IMR-90 (cell line): ENCODE data around the gene MLYCD. TPM values are rescaled to one million over a fixed set of nuclear protein-coding genes. Genes with fewer than 3 reads are reported as not detected.

ENCODE experiments used
- ATAC-seq: fragments of 200-7000 bp; cut with Tn5 transposase; 2 replicates; pipeline ENCODE4 v1.9.1; 2020; ENCODE audit warnings: low read depth, mild to moderate bottlenecking, moderate library complexity
- BruUV-seq: library from RNA; stranded (reverse); fragments of 400-500 nt; replicated peaks from 2 replicates; lab custom pipeline; 2021; lab: Mats Ljungman, UMichigan
- CTCF ChIA-PET: fragments of 300-600 bp; formaldehyde crosslinking; extraction: SDS; loops from one replicate; lab custom pipeline; 2021; ENCODE audit warnings: antibody characterized with exemption; lab: Yijun Ruan, JAX
- POLR2A ChIA-PET: fragments of 300-600 bp; sonication (Branson Sonifier 250); formaldehyde crosslinking; loops from one replicate; lab custom pipeline; 2022; ENCODE audit warnings: antibody characterized with exemption; ENCODE audit not compliant: unreplicated experiment; lab: Charles Lee
- DNase-seq: peaks from one replicate; pipeline ENCODE4 v3.0.0; 2013
- H2AFZ ChIP-seq: replicated peaks from 2 replicates; pipeline ENCODE3; 2013; ENCODE audit warnings: low read length, mild to moderate bottlenecking; ENCODE audit not compliant: poor library complexity
- H2AK5ac ChIP-seq: 2 replicates; pipeline ENCODE4 v1.6.1; 2013; ENCODE audit warnings: low read depth, low read length, inconsistent platforms
- H2AK9ac ChIP-seq: replicated peaks from 2 replicates; pipeline ENCODE3; 2013; ENCODE audit warnings: mild to moderate bottlenecking, low read depth, low read length, moderate library complexity; ENCODE audit not compliant: poor library complexity
- H2BK120ac ChIP-seq: 2 replicates; pipeline ENCODE4 v1.6.1; 2013; ENCODE audit warnings: low read depth, low read length, inconsistent platforms
- H2BK15ac ChIP-seq: 3 replicates; pipeline ENCODE4 v1.6.1; 2013; ENCODE audit warnings: low read depth, low read length, inconsistent platforms
- H2BK20ac ChIP-seq: 2 replicates; pipeline ENCODE4 v1.6.1; 2013; ENCODE audit warnings: low read depth, mild to moderate bottlenecking, inconsistent platforms, low read length, moderate library complexity
- H2BK5ac ChIP-seq: 2 replicates; pipeline ENCODE4 v1.6.1; 2013; ENCODE audit warnings: mild to moderate bottlenecking, low read depth, low read length, inconsistent platforms; ENCODE audit not compliant: poor library complexity, severe bottlenecking
- H3K14ac ChIP-seq: replicated peaks from 2 replicates; pipeline ENCODE4 v1.6.1; 2013; ENCODE audit warnings: low read depth, low read length, inconsistent platforms
- H3K18ac ChIP-seq: 2 replicates; pipeline ENCODE4 v1.6.1; 2013; ENCODE audit warnings: low read depth, low read length, control low read depth
- H3K23ac ChIP-seq: 2 replicates; pipeline ENCODE4 v1.6.1; 2013; ENCODE audit warnings: low read depth, low read length, inconsistent platforms
- H3K27ac ChIP-seq: 2 replicates; pipeline ENCODE4 v1.5.1; 2013; ENCODE audit warnings: mild to moderate bottlenecking, control low read depth, low read length; ENCODE audit not compliant: insufficient read depth
- H3K27me3 ChIP-seq: 2 replicates; pipeline ENCODE4 v1.6.1; 2013; ENCODE audit warnings: low read length; ENCODE audit not compliant: control insufficient read depth, insufficient read depth
- H3K36me3 ChIP-seq: 2 replicates; pipeline ENCODE4 v1.6.1; 2013; ENCODE audit warnings: low read length, mixed read lengths; ENCODE audit not compliant: control insufficient read depth, insufficient read depth
- H3K4ac ChIP-seq: 2 replicates; pipeline ENCODE4 v1.6.1; 2013; ENCODE audit warnings: low read depth, low read length, inconsistent platforms
- H3K4me1 ChIP-seq: 2 replicates; pipeline ENCODE4 v1.6.1; 2013; ENCODE audit warnings: low read length, mixed read lengths; ENCODE audit not compliant: control insufficient read depth, insufficient read depth
- H3K4me2 ChIP-seq: 2 replicates; pipeline ENCODE4 v1.6.1; 2013; ENCODE audit warnings: low read depth, mild to moderate bottlenecking, control low read depth, low read length, moderate library complexity
- H3K4me3 ChIP-seq: 2 replicates; pipeline ENCODE4 v1.5.1; 2013; ENCODE audit warnings: low read depth, mild to moderate bottlenecking, control low read depth, low read length, moderate library complexity; ENCODE audit not compliant: insufficient read depth
- H3K56ac ChIP-seq: 2 replicates; pipeline ENCODE4 v1.6.1; 2013; ENCODE audit warnings: low read length, inconsistent platforms; ENCODE audit not compliant: insufficient read depth; ENCODE audit errors: extremely low read depth
- H3K79me1 ChIP-seq, 2 experiments: 2 replicates each; pipeline ENCODE4 v1.6.1; 2013; ENCODE audit warnings: low read length in 2 of 2, inconsistent platforms in 1 of 2, low read depth in 1 of 2
- H3K9ac ChIP-seq: 2 replicates; pipeline ENCODE4 v1.6.1; 2013; ENCODE audit warnings: low read depth, low read length, control low read depth
- H3K9me1 ChIP-seq: 2 replicates; pipeline ENCODE4 v1.6.1; 2013; ENCODE audit warnings: low read length, inconsistent platforms; ENCODE audit not compliant: insufficient read depth
- H3K9me3 ChIP-seq: 2 replicates; pipeline ENCODE4 v1.6.1; 2013; ENCODE audit warnings: low read length; ENCODE audit not compliant: control insufficient read depth, insufficient read depth
- H4K20me1 ChIP-seq: 2 replicates; pipeline ENCODE4 v1.6.1; 2013; ENCODE audit warnings: low read length, inconsistent platforms; ENCODE audit not compliant: insufficient read depth
- H4K5ac ChIP-seq: 2 replicates; pipeline ENCODE4 v1.6.1; 2013; ENCODE audit warnings: mild to moderate bottlenecking, low read depth, low read length, control low read depth
- H4K8ac ChIP-seq, 2 experiments: 2 replicates each; pipeline ENCODE4 v1.6.1; 2013; ENCODE audit warnings: low read depth in 2 of 2, low read length in 2 of 2, control low read depth in 1 of 2, inconsistent platforms in 1 of 2
- H4K91ac ChIP-seq: 2 replicates; pipeline ENCODE4 v1.6.1; 2013; ENCODE audit warnings: low read depth, low read length, inconsistent platforms; ENCODE audit not compliant: insufficient read depth
- BHLHE40 ChIP-seq: fragments of 150-350 bp; IDR thresholded peaks from 2 replicates; pipeline ENCODE4 v1.6.1; 2016; ENCODE audit warnings: mild to moderate bottlenecking, low read depth, low read length
- CEBPB ChIP-seq: IDR thresholded peaks from 2 replicates; pipeline ENCODE4 v1.6.1; 2012; ENCODE audit warnings: low read depth, low read length, improper control_type of control experiment
- CHD1 ChIP-seq: IDR thresholded peaks from 2 replicates; pipeline ENCODE4 v1.6.1; 2012; ENCODE audit warnings: low read depth, low read length, improper control_type of control experiment
- FOS ChIP-seq: fragments of 150-350 bp; IDR thresholded peaks from 2 replicates; pipeline ENCODE4 v1.6.1; 2016; ENCODE audit warnings: low read depth, low read length
- MAFK ChIP-seq: IDR thresholded peaks from 2 replicates; pipeline ENCODE4 v1.6.1; 2012; ENCODE audit warnings: low read depth, low read length, improper control_type of control experiment
- MAZ ChIP-seq: IDR thresholded peaks from 2 replicates; pipeline ENCODE4 v1.6.1; 2012; ENCODE audit warnings: low read depth, mild to moderate bottlenecking, low read length, improper control_type of control experiment, moderate library complexity, borderline replicate concordance
- MXI1 ChIP-seq: IDR thresholded peaks from 2 replicates; pipeline ENCODE4 v1.6.1; 2012; ENCODE audit warnings: low read depth, mild to moderate bottlenecking, low read length, moderate library complexity, borderline replicate concordance
- NFE2L2 ChIP-seq: fragments of 150-350 bp; IDR thresholded peaks from 2 replicates; pipeline ENCODE4 v1.6.1; 2016; ENCODE audit warnings: low read depth, mild to moderate bottlenecking, low read length
- POLR2A ChIP-seq: IDR thresholded peaks from 2 replicates; pipeline ENCODE4 v1.6.1; 2012; ENCODE audit warnings: mild to moderate bottlenecking, low read depth, low read length
- RAD21 ChIP-seq: IDR thresholded peaks from 2 replicates; pipeline ENCODE4 v1.6.1; 2012; ENCODE audit warnings: low read length, improper control_type of control experiment
- RCOR1 ChIP-seq: IDR thresholded peaks from 2 replicates; pipeline ENCODE4 v1.6.1; 2012; ENCODE audit warnings: mild to moderate bottlenecking, low read length, improper control_type of control experiment; ENCODE audit not compliant: insufficient replicate concordance
- RFX5 ChIP-seq: IDR thresholded peaks from 2 replicates; pipeline ENCODE4 v1.8.0; 2012; ENCODE audit warnings: low read depth, mild to moderate bottlenecking, low read length, moderate library complexity
- SMC3 ChIP-seq: fragments of 150-350 bp; IDR thresholded peaks from 2 replicates; pipeline ENCODE4 v1.6.1; 2016; ENCODE audit warnings: low read depth, mild to moderate bottlenecking, antibody characterized with exemption, low read length, moderate library complexity
- WGBS, 2 experiments: methylation state at CpG; one replicate each; pipeline versions ENCODE4 v1.1.5 to v1.1.7; 2013; ENCODE audit warnings: missing lambda C conversion rate in 2 of 2; ENCODE audit not compliant: insufficient read length in 1 of 2; ENCODE audit errors: extremely low coverage in 2 of 2; 5-methylcytosine and 5-hydroxymethylcytosine counted together
- dilution Hi-C: fragments of 300-500 bp; cut with HindIII; formaldehyde crosslinking; loops from one replicate; pipeline ENCODE4 v1.14.3; 2018; ENCODE audit warnings: low sequenced_read_pairs; ENCODE audit not compliant: unreplicated experiment
- in situ Hi-C: fragments of 300-500 bp; cut with MboI; formaldehyde crosslinking; loops from 3 replicates; pipeline ENCODE4 v1.14.3; 2019; ENCODE audit warnings: low sequenced_read_pairs, inconsistent platforms, mixed read lengths
- intact Hi-C: fragments of 100-400 bp; cut with micrococcal nuclease; formaldehyde crosslinking; loops from 2 replicates; pipeline ENCODE4 v1.10.0; 2022
- polyA plus RNA-seq, 3 experiments: library from polyadenylated mRNA; depleted of rRNA; stranded (reverse); fragments of >200 nt; gene quantifications; 2 replicates each; pipeline ENCODE4 v1.2.3, GENCODE V29; 2012; ENCODE audit warnings: low replicate concordance in 1 of 3
- total RNA-seq: library from RNA; depleted of rRNA; stranded (reverse); fragments of >200 nt; gene quantifications from 2 replicates; pipeline ENCODE4 v1.2.3, GENCODE V29; 2012
- TF ChIP-seq, protein P1 (sequence below): conservative IDR thresholded peaks from 2 replicates; pipeline ENCODE4 v1.5.1; 2012; ENCODE audit warnings: mild to moderate bottlenecking, low read depth, low read length, improper control_type of control experiment
- TF ChIP-seq, protein P2 (sequence below): fragments of 150-350 bp; IDR thresholded peaks from 2 replicates; pipeline ENCODE4 v1.6.1; 2016; ENCODE audit warnings: low read depth, mild to moderate bottlenecking, low read length, moderate library complexity, borderline replicate concordance
- TF ChIP-seq, protein P3 (sequence below): fragments of 150-350 bp; IDR thresholded peaks from 2 replicates; pipeline ENCODE4 v1.6.1; 2017; ENCODE audit warnings: mild to moderate bottlenecking, antibody characterized with exemption, low read length, low read depth

MLYCD gene
- total and polyA plus RNA-seq, 2 of the 4 experiments (the other 2 are of a cell fraction), result 1.9 to 2.7 TPM

DNA sequence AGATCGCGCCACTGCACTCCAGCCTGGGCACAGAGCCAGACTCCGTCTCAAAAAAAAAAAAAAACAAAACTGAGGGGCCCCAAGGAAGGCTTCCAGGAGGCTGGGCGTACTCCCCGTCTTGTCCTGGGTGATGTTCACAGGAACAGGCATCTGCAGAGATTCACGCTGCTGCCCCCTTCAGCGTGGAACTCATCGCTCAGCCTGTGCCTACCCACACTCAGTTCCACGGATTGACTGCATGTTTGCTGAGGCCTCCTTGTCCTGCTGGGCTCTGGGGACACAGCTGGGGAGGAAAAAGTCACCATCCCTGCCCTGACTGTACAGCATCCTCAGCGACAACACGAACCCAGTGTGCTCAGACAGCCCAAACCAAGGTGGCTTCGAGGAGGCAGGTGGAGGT lies 41.2 kb downstream of the MLYCD start:
- no peak overlapping the region for H2BK15ac ChIP-seq
- H3K9me3 ChIP-seq, result no peaks in the 10 kb centered on the region
- H2BK20ac ChIP-seq, result no peak overlapping the region
- no peak overlapping the region for H4K91ac ChIP-seq
- H2BK5ac ChIP-seq, result no peak overlapping the region
- ATAC-seq, result no peak
- H3K18ac ChIP-seq, result no peak overlapping the region
- no peak overlapping the region for H4K5ac ChIP-seq
- H2AK9ac ChIP-seq, result no peak overlapping the region
- no peak for DNase-seq
- no peak overlapping the region for H4K8ac ChIP-seq
- ChIA-PET POLR2A (no interaction called here), CTCF (no interaction called here)
- H3K9me1 ChIP-seq, result no peaks in the 10 kb centered on the region; the same call in 1 of the 2 replicates
- no peak overlapping the region for H3K4me3 ChIP-seq
- no peaks in the 10 kb centered on the region for H3K36me3 ChIP-seq
- H2BK120ac ChIP-seq, result no peak overlapping the region
- H2AK5ac ChIP-seq, result no peak overlapping the region
- intact Hi-C loops (no loop called here), dilution Hi-C loops (no loop called here), in situ Hi-C loops (no loop called here)
- TF ChIP-seq FOS (no peak), RAD21 (no peak), CHD1 (no peak), MXI1 (no peak), CEBPB (no peak), MAFK (no peak), POLR2A (no peak), RCOR1 (no peak), BHLHE40 (no peak), NFE2L2 (no peak), MAZ (no peak), RFX5 (no peak), SMC3 (no peak)
- TF ChIP-seq, protein P1, sequence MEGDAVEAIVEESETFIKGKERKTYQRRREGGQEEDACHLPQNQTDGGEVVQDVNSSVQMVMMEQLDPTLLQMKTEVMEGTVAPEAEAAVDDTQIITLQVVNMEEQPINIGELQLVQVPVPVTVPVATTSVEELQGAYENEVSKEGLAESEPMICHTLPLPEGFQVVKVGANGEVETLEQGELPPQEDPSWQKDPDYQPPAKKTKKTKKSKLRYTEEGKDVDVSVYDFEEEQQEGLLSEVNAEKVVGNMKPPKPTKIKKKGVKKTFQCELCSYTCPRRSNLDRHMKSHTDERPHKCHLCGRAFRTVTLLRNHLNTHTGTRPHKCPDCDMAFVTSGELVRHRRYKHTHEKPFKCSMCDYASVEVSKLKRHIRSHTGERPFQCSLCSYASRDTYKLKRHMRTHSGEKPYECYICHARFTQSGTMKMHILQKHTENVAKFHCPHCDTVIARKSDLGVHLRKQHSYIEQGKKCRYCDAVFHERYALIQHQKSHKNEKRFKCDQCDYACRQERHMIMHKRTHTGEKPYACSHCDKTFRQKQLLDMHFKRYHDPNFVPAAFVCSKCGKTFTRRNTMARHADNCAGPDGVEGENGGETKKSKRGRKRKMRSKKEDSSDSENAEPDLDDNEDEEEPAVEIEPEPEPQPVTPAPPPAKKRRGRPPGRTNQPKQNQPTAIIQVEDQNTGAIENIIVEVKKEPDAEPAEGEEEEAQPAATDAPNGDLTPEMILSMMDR, result no peak
- TF ChIP-seq, protein P2, sequence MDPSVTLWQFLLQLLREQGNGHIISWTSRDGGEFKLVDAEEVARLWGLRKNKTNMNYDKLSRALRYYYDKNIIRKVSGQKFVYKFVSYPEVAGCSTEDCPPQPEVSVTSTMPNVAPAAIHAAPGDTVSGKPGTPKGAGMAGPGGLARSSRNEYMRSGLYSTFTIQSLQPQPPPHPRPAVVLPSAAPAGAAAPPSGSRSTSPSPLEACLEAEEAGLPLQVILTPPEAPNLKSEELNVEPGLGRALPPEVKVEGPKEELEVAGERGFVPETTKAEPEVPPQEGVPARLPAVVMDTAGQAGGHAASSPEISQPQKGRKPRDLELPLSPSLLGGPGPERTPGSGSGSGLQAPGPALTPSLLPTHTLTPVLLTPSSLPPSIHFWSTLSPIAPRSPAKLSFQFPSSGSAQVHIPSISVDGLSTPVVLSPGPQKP, result no peak
- TF ChIP-seq, protein P3, sequence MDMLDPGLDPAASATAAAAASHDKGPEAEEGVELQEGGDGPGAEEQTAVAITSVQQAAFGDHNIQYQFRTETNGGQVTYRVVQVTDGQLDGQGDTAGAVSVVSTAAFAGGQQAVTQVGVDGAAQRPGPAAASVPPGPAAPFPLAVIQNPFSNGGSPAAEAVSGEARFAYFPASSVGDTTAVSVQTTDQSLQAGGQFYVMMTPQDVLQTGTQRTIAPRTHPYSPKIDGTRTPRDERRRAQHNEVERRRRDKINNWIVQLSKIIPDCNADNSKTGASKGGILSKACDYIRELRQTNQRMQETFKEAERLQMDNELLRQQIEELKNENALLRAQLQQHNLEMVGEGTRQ, result no peak
- no peak overlapping the region; the same call in 1 of the 2 replicates for H3K4ac ChIP-seq
- H3K56ac ChIP-seq, result no peak overlapping the region
- no peaks in the 10 kb centered on the region for H4K20me1 ChIP-seq
- H3K23ac ChIP-seq, result no peak overlapping the region
- no peaks in the 10 kb centered on the region for H3K79me1 ChIP-seq
- no peaks in the 10 kb centered on the region for H3K4me1 ChIP-seq
- no peak overlapping the region for H3K9ac ChIP-seq
- BruUV-seq, result no TSS peak
- no peak overlapping the region for H3K27ac ChIP-seq
- no peak overlapping the region for H3K4me2 ChIP-seq
- WGBS, 2 experiments, result 66% methylated on average over 4 of the region's 12 CpGs; no CpG with 5 or more reads in 1 of the 2 experiments
- no peak overlapping the region for H2AFZ ChIP-seq
- no peaks in the 10 kb centered on the region; the same call in 1 of the 2 replicates for H3K27me3 ChIP-seq
- H3K14ac ChIP-seq, result no peak overlapping the region
